ENCODE results near the gene UPP1. TPM values are rescaled to one million over a fixed set of nuclear protein-coding genes. Genes with fewer than 3 reads are reported as not detected.

The UPP1 gene
- total RNA-seq, 4 donors from 2014 or later, result 21.5 to 178 (median 49.6) TPM

GRCh38 chr7:48091506-48092433 lies 2.7 kb downstream of the UPP1 start:
- no peak for DNase-seq
- TF ChIP-seq CTCF (IDR thresholded peaks at IDR 0.05), result no peak
- no peak for TF ChIP-seq POLR2A (IDR thresholded peaks at IDR 0.05)
- intact Hi-C loops (cut with DNase I), result no loop called here
- Histone ChIP-seq H3K27me3 (no peaks in the 10 kb centered on the region), H3K4me3 (peak overlapping the region in 2 of 4 donors; percentile 3 to 5), H3K36me3 (peaks cover 5 to 64% (median 6%) of the 10 kb centered on the region in 3 donors), H3K4me1 (peaks cover 14 to 92% (median 59%) of the 10 kb centered on the region in 3 donors), H3K9me3 (no peaks in the 10 kb centered on the region), H3K27ac (peak overlapping the region; percentile 3 to 31 (median 18))
- WGBS, 2 donors, result 76 to 84% methylated on average over 8 to 9 of the region's 10 CpGs

GRCh38 chr7:48094861-48095293 lies 5.8 kb downstream of the UPP1 start:
- peaks cover 9 to 93% (median 13%) of the 10 kb centered on the region in 3 donors for H3K36me3 ChIP-seq
- no peaks in the 10 kb centered on the region for H3K9me3 ChIP-seq
- DNase-seq, result no peak
- peak overlapping the region; percentile 50 to 83 (median 78) for H3K27ac ChIP-seq
- TF ChIP-seq CTCF (IDR thresholded peaks at IDR 0.05) (no peak), POLR2A (IDR thresholded peaks at IDR 0.05) (no peak)
- peaks cover 0 to 90% (median 44%) of the 10 kb centered on the region in 3 donors for H3K4me1 ChIP-seq
- H3K27me3 ChIP-seq, result no peaks in the 10 kb centered on the region
- 27 to 63% methylated on average over 3 of the region's 3 CpGs for WGBS, 2 donors
- no peak overlapping the region for H3K4me3 ChIP-seq
- intact Hi-C loops (cut with DNase I), result no loop called here

- H3K36me3 ChIP-seq, result peaks cover 9 to 96% (median 13%) of the 10 kb centered on the region in 3 donors
- no peaks in the 10 kb centered on the region for H3K27me3 ChIP-seq
- intact Hi-C loops (cut with DNase I), result no loop called here
- H3K27ac ChIP-seq, result peak overlapping the region; percentile 23 to 83 (median 78)
- H3K4me3 ChIP-seq, result no peak overlapping the region
- H3K4me1 ChIP-seq, result peaks cover 0 to 77% (median 36%) of the 10 kb centered on the region in 3 donors
- H3K9me3 ChIP-seq, result no peaks in the 10 kb centered on the region
- no peak for TF ChIP-seq CTCF (IDR thresholded peaks at IDR 0.05)
- TF ChIP-seq POLR2A (IDR thresholded peaks at IDR 0.05), result no peak
- DNase-seq, result no peak
- 53 to 58% methylated on average over 2 of the region's 2 CpGs for WGBS, 2 donors
Observed at GRCh38 chr7:48096273-48096672, 7.2 kb downstream of the UPP1 start.

- 49 to 51% methylated on average over 6 of the region's 6 CpGs for WGBS, 2 donors
- peak overlapping the region in 1 of 4 donors; percentile 2 for H3K4me3 ChIP-seq
- no peak for TF ChIP-seq POLR2A (IDR thresholded peaks at IDR 0.05)
- no peak for TF ChIP-seq CTCF (IDR thresholded peaks at IDR 0.05)
- H3K4me1 ChIP-seq, result peaks cover 0 to 63% (median 32%) of the 10 kb centered on the region in 3 donors
- intact Hi-C loops (cut with DNase I), result no loop called here
- DNase-seq, result no peak
- H3K27me3 ChIP-seq, result no peaks in the 10 kb centered on the region
- peak overlapping the region; percentile 53 to 83 (median 70) for H3K27ac ChIP-seq
- peaks cover 18 to 96% (median 25%) of the 10 kb centered on the region in 3 donors for H3K36me3 ChIP-seq
- H3K9me3 ChIP-seq, result no peaks in the 10 kb centered on the region
Observed at GRCh38 chr7:48097521-48098231, 8.6 kb downstream of the UPP1 start.

Measured in esophagus squamous epithelium (tissue), 5 donors.